GM18520 (cell line): ENCODE data around the gene ZNHIT1.

ENCODE experiments used
- ATAC-seq: cut with Tn5 transposase; IDR thresholded peaks from one replicate; pipeline ENCODE4 v1.9.1; 2021; ENCODE audit not compliant: unreplicated experiment

The ZNHIT1 gene

GRCh38 chr7:101217388-101218235, at the start of gene ZNHIT1, which contains the start of gene PLOD3:
ZNHIT1 (plus strand) TSS chr7:101218165; CDS start chr7:101218196, 31 bp downstream.
PLOD3 (minus strand) TSS chr7:101217581; CDS start chr7:101217274, 307 bp downstream.
- ATAC-seq: peak; percentile 51

- ATAC-seq: no peak
These were observed 49.4 kb upstream of the ZNHIT1 start for GRCh38 chr7:101168412-101169049.

- no peak for ATAC-seq
These were observed 48.7 kb upstream of the ZNHIT1 start for GRCh38 chr7:101169110-101169837.

GRCh38 chr7:101169838-101170551, 48.0 kb upstream of the ZNHIT1 start:
- ATAC-seq: no peak

GRCh38 chr7:101170617-101171441, 47.1 kb upstream of the ZNHIT1 start:
- ATAC-seq: no peak

GRCh38 chr7:101171442-101171837, 46.5 kb upstream of the ZNHIT1 start:
- no peak for ATAC-seq

GRCh38 chr7:101172005-101172853, 45.7 kb upstream of the ZNHIT1 start:
- no peak for ATAC-seq

GRCh38 chr7:101172854-101173751, 44.9 kb upstream of the ZNHIT1 start:
- ATAC-seq: no peak

- ATAC-seq: no peak
These were observed 44.2 kb upstream of the ZNHIT1 start for GRCh38 chr7:101173752-101174244.

GRCh38 chr7:101174322-101174854, 43.6 kb upstream of the ZNHIT1 start:
- ATAC-seq: no peak

GRCh38 chr7:101175664-101176063, 42.3 kb upstream of the ZNHIT1 start:
- no peak for ATAC-seq

GRCh38 chr7:101177644-101178043, 40.3 kb upstream of the ZNHIT1 start:
- no peak for ATAC-seq

GRCh38 chr7:101179117-101179516, 38.8 kb upstream of the ZNHIT1 start:
- ATAC-seq: no peak

- ATAC-seq: no peak
These were observed 38.3 kb upstream of the ZNHIT1 start for GRCh38 chr7:101179713-101180112.

GRCh38 chr7:101180130-101180755, 37.7 kb upstream of the ZNHIT1 start, which contains the start of gene NAT16:
NAT16 (minus strand) TSS chr7:101180293; CDS start chr7:101174807, 5,486 bp downstream.
- ATAC-seq: no peak

GRCh38 chr7:101185258-101185839, 32.6 kb upstream of the ZNHIT1 start:
- no peak for ATAC-seq

- no peak for ATAC-seq
These were observed 31.8 kb upstream of the ZNHIT1 start for GRCh38 chr7:101186194-101186593.
